Measurements from ENCODE around the gene VAV2. TPM values are rescaled to one million over a fixed set of nuclear protein-coding genes. Genes with fewer than 3 reads are reported as not detected.

VAV2 gene
- total and polyA plus RNA-seq, 2 of the 4 experiments (the other 2 are of a cell fraction) = 10.8 to 13.4 TPM

GRCh38 chr9:133810556-133811195 lies 181.4 kb downstream of the VAV2 start:
- H3K79me1 ChIP-seq (ENCODE audit: low read depth in 1 of 2, low read length in 2 of 2) = peaks cover 0 to 17% of the 10 kb centered on the region in 2 experiments; a peak in 1 of 4 replicates
- CTCF ChIA-PET = no interaction called here
- H3K27me3 ChIP-seq (ENCODE audit: control insufficient read depth, insufficient read depth, low read length) = no peaks in the 10 kb centered on the region

More at GRCh38 chr9:133810556-133811195, 181.4 kb downstream of the VAV2 start:
- Histone ChIP-seq H2BK120ac (ENCODE audit: low read depth, low read length) (no peak overlapping the region), H2AK9ac (replicated peaks; ENCODE audit: low read depth, low read length, poor library complexity) (no peak overlapping the region), H3K14ac (replicated peaks; ENCODE audit: low read depth, low read length) (no peak overlapping the region), H3K9ac (ENCODE audit: low read depth, low read length) (no peak overlapping the region), H3K4me3 (ENCODE audit: insufficient read depth, low read depth, low read length) (no peak overlapping the region), H3K4me2 (ENCODE audit: low read depth, low read length) (no peak overlapping the region), H3K18ac (ENCODE audit: low read depth, low read length) (no peak overlapping the region), H2BK5ac (ENCODE audit: low read depth, low read length, poor library complexity, severe bottlenecking) (no peak overlapping the region), H3K4me1 (ENCODE audit: control insufficient read depth, insufficient read depth, low read length) (no peaks in the 10 kb centered on the region; the same call in 1 of the 2 replicates), H3K56ac (ENCODE audit: extremely low read depth, insufficient read depth, low read length) (no peak overlapping the region), H3K27ac (ENCODE audit: insufficient read depth, low read length) (no peak overlapping the region), H2BK15ac (ENCODE audit: low read depth, low read length) (no peak overlapping the region), H3K9me3 (ENCODE audit: control insufficient read depth, insufficient read depth, low read length) (no peaks in the 10 kb centered on the region), H3K23ac (ENCODE audit: low read depth, low read length) (no peak overlapping the region), H4K91ac (ENCODE audit: insufficient read depth, low read depth, low read length) (no peak overlapping the region), H4K5ac (ENCODE audit: low read depth, low read length) (no peak overlapping the region), H3K9me1 (ENCODE audit: insufficient read depth, low read length) (peaks cover 3% of the 10 kb centered on the region), H2AFZ (replicated peaks; ENCODE audit: low read length, poor library complexity) (no peak overlapping the region), H2AK5ac (ENCODE audit: low read depth, low read length) (no peak overlapping the region), H2BK20ac (ENCODE audit: low read depth, low read length) (no peak overlapping the region), H3K36me3 (ENCODE audit: control insufficient read depth, insufficient read depth, low read length) (peaks cover 26% of the 10 kb centered on the region), H4K8ac (ENCODE audit: low read depth in 2 of 2, low read length in 2 of 2) (no peak overlapping the region), H4K20me1 (ENCODE audit: insufficient read depth, low read length) (no peaks in the 10 kb centered on the region; the same call in 1 of the 2 replicates), H3K4ac (ENCODE audit: low read depth, low read length) (no peak overlapping the region)
- no peak for ATAC-seq (ENCODE audit: low read depth)
- no peak for DNase-seq
- no peak for TF ChIP-seq SMC3 (IDR thresholded peaks at IDR 0.05; ENCODE audit: low read depth, low read length)
- no peak for TF ChIP-seq MAFK (IDR thresholded peaks at IDR 0.05; ENCODE audit: low read depth, low read length)
- WGBS, 2 experiments (ENCODE audit: extremely low coverage in 2 of 2, insufficient read length in 1 of 2) = 92% methylated on average over 14 of the region's 23 CpGs; no CpG with 5 or more reads in 1 of the 2 experiments
- in situ Hi-C loops (cut with MboI; ENCODE audit: low sequenced_read_pairs) (loop anchor here (25.0 kb wide), 1 partner anchor 602 kb away; no protein-coding TSS in a partner anchor), dilution Hi-C loops (cut with HindIII; ENCODE audit: low sequenced_read_pairs, unreplicated experiment) (no loop called here), intact Hi-C loops (cut with micrococcal nuclease) (no loop called here)
- POLR2A ChIA-PET (ENCODE audit: unreplicated experiment) = no interaction called here
- no TSS peak for BruUV-seq (replicated peaks)
